IMR-90 (cell line): ENCODE measurements around the gene NTN4.

ENCODE experiments used
- CEBPB ChIP-seq: IDR thresholded peaks from 2 replicates; pipeline ENCODE4 v1.6.1; 2012; ENCODE audit warnings: low read depth, low read length, improper control_type of control experiment
- CHD1 ChIP-seq: IDR thresholded peaks from 2 replicates; pipeline ENCODE4 v1.6.1; 2012; ENCODE audit warnings: low read depth, low read length, improper control_type of control experiment
- CTCF ChIP-seq: conservative IDR thresholded peaks from 2 replicates; pipeline ENCODE4 v1.5.1; 2012; ENCODE audit warnings: mild to moderate bottlenecking, low read depth, low read length, improper control_type of control experiment
- FOS ChIP-seq: fragments of 150-350 bp; IDR thresholded peaks from 2 replicates; pipeline ENCODE4 v1.6.1; 2016; ENCODE audit warnings: low read depth, low read length
- MAFK ChIP-seq: IDR thresholded peaks from 2 replicates; pipeline ENCODE4 v1.6.1; 2012; ENCODE audit warnings: low read depth, low read length, improper control_type of control experiment
- POLR2A ChIP-seq: IDR thresholded peaks from 2 replicates; pipeline ENCODE4 v1.6.1; 2012; ENCODE audit warnings: mild to moderate bottlenecking, low read depth, low read length
- RAD21 ChIP-seq: IDR thresholded peaks from 2 replicates; pipeline ENCODE4 v1.6.1; 2012; ENCODE audit warnings: low read length, improper control_type of control experiment
- RCOR1 ChIP-seq: IDR thresholded peaks from 2 replicates; pipeline ENCODE4 v1.6.1; 2012; ENCODE audit warnings: mild to moderate bottlenecking, low read length, improper control_type of control experiment; ENCODE audit not compliant: insufficient replicate concordance
- RFX5 ChIP-seq: IDR thresholded peaks from 2 replicates; pipeline ENCODE4 v1.8.0; 2012; ENCODE audit warnings: low read depth, mild to moderate bottlenecking, low read length, moderate library complexity
- USF2 ChIP-seq: fragments of 150-350 bp; IDR thresholded peaks from 2 replicates; pipeline ENCODE4 v1.6.1; 2017; ENCODE audit warnings: mild to moderate bottlenecking, antibody characterized with exemption, low read length, low read depth

- TF ChIP-seq CTCF (no peak), POLR2A (no peak), CHD1 (no peak), MAFK (no peak), RAD21 (no peak), RFX5 (no peak), FOS (no peak), RCOR1 (no peak), CEBPB (no peak), USF2 (no peak)
Measured at GRCh38 chr12:95614390-95614982, 176.1 kb downstream of the NTN4 start.
